GM18502 (cell line): ENCODE results near the gene ERCC2.

Source experiments
- ATAC-seq: cut with Tn5 transposase; IDR thresholded peaks from one replicate; pipeline ENCODE4 v1.9.1; 2021; ENCODE audit warnings: mild to moderate bottlenecking; ENCODE audit not compliant: unreplicated experiment, poor library complexity

Gene ERCC2

GRCh38 chr19:45306518-45307027, 63.8 kb downstream of the ERCC2 start:
- no peak for ATAC-seq

GRCh38 chr19:45306040-45306439, 64.3 kb downstream of the ERCC2 start:
- no peak for ATAC-seq

- no peak for ATAC-seq
Observed at GRCh38 chr19:45305421-45305820, 65.0 kb downstream of the ERCC2 start.

- ATAC-seq: no peak
Observed at GRCh38 chr19:45305007-45305406, 65.4 kb downstream of the ERCC2 start.

GRCh38 chr19:45304141-45304926, 66.0 kb downstream of the ERCC2 start:
- no peak for ATAC-seq

GRCh38 chr19:45303269-45304060, 66.9 kb downstream of the ERCC2 start:
- no peak for ATAC-seq

GRCh38 chr19:45302416-45302815, 68.0 kb downstream of the ERCC2 start:
- no peak for ATAC-seq
